NB4 (cell line): ENCODE results near the gene CCNC.

Experiments used
- MYC ChIP-seq: IDR thresholded peaks from 2 replicates; pipeline ENCODE4 v1.6.1; 2011; ENCODE audit warnings: low read depth, low read length
- POLR2A ChIP-seq: IDR thresholded peaks from 2 replicates; pipeline ENCODE4 v1.6.1; 2011; ENCODE audit warnings: mild to moderate bottlenecking; ENCODE audit not compliant: insufficient read length; ENCODE audit errors: extremely low read depth
- TF ChIP-seq, protein P1 (sequence below): IDR thresholded peaks from one replicate; pipeline ENCODE4 v1.5.1; 2012; ENCODE audit warnings: low read depth, low read length
- TF ChIP-seq, protein P2 (sequence below): IDR thresholded peaks from 2 replicates; pipeline ENCODE4 v1.6.1; 2011; ENCODE audit warnings: low read depth, low read length

DNA sequence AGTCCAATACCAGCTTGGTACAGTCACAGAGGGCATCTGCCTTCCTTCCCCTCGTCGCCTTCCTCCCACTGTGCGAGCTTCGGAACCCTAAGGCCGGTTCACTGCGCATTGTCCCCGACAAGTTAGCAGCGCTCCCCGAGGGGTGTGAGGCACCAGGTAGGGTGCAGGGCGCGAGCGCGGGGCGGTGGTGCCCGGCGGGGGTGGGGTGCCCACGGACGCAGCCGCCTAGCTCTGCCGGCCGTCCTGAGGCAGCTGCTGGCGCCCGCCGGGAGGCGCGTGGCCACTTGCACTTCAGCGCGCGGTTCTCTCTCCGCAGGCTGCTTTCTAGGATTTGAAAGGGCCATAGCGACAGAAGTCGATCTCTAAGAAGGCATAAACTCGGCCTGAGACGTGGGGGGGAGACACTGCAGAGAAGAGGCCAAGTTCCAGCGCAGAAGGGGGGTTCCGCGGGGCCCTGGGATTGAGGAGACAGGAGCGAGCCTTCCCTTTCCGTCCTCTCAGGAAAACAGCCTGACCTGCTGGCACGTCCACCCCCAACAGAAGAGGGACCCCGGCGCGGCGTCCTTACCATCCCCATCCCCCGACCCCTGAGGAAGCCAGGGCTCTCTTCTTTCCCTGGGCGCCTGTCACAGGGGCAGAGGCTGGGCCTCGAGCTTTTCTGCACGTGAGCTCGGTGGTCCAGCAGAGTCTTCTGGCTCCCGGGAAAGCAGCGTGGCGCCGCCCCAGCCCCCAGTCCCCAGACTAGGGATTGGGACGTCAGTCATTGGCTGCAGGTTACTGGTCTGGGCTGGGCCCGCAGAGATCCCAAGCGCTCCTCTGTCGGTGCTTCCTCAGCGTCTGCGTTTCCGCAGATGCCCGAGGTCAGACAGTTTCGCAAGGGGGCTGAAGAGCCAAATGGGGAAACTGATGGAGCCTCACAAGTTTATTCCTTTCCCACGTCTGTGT is 22.5 kb upstream of the CCNC start:
- TF ChIP-seq, protein P1, sequence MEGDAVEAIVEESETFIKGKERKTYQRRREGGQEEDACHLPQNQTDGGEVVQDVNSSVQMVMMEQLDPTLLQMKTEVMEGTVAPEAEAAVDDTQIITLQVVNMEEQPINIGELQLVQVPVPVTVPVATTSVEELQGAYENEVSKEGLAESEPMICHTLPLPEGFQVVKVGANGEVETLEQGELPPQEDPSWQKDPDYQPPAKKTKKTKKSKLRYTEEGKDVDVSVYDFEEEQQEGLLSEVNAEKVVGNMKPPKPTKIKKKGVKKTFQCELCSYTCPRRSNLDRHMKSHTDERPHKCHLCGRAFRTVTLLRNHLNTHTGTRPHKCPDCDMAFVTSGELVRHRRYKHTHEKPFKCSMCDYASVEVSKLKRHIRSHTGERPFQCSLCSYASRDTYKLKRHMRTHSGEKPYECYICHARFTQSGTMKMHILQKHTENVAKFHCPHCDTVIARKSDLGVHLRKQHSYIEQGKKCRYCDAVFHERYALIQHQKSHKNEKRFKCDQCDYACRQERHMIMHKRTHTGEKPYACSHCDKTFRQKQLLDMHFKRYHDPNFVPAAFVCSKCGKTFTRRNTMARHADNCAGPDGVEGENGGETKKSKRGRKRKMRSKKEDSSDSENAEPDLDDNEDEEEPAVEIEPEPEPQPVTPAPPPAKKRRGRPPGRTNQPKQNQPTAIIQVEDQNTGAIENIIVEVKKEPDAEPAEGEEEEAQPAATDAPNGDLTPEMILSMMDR = no peak
- TF ChIP-seq POLR2A = no peak
- TF ChIP-seq MYC = no peak
- TF ChIP-seq, protein P2, sequence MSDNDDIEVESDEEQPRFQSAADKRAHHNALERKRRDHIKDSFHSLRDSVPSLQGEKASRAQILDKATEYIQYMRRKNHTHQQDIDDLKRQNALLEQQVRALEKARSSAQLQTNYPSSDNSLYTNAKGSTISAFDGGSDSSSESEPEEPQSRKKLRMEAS = no peak
